ENCODE measurements around the gene GNG12.

The GNG12 gene

DNA sequence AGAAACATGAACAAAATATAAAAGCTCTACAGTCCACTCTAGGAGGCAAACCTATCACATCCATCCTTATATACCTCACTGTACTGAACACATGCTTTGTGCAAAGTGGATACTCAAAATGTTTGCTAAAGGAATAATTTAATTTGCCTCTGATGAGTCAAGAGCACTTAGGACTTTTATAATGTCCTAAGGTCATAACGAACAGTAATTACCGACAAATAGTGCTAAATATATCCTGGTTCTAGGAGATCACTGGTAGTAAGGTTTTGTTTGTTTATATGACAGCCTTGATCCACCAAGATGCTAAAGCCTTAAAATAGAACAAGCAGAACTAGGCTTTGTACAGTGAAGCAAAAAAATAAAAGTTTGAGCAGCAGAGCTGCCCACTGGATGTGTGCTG is 77.6 kb downstream of the GNG12 start:
- H3K36me3 ChIP-seq (ENCODE audit: insufficient read depth, low read length): peaks cover 13% of the 10 kb centered on the region; the same call in 1 of the 2 replicates
- peaks cover 65% of the 10 kb centered on the region for H3K4me1 ChIP-seq (ENCODE audit: control insufficient read depth, insufficient read depth, low read length, unreplicated experiment)
- H2AFZ ChIP-seq (ENCODE audit: low read length, unreplicated experiment): no peak overlapping the region
- no peaks in the 10 kb centered on the region for H3K27me3 ChIP-seq (ENCODE audit: insufficient read depth, low read length)
- peaks cover 88% of the 10 kb centered on the region for H3K79me2 ChIP-seq (ENCODE audit: control insufficient read depth, insufficient read depth, low read length, unreplicated experiment)
- no peak overlapping the region for H3K27ac ChIP-seq (ENCODE audit: low read depth, low read length)
- no peak overlapping the region for H3K4me3 ChIP-seq (ENCODE audit: low read depth, low read length)

DNA sequence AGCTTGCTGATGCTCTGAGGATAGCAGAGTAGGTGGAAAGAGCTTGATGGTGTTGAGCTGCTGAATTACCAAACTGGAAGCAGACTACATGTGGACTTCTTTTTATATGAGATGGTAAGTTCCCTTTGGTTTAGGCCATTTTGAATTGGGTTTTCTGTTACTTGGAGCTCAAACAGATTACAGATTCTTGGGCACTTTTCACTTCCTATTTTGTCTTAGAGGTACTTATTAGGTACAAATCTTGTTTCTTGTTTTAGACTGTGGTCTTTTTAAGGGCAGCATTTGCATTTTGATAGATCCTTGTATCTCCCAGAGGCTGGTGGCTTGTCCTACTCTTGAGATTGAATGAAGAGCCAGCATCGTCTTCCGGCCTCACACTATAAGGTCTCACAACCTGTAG is 78.1 kb downstream of the GNG12 start:
- peaks cover 13% of the 10 kb centered on the region; the same call in 1 of the 2 replicates for H3K36me3 ChIP-seq (ENCODE audit: insufficient read depth, low read length)
- H3K27ac ChIP-seq (ENCODE audit: low read depth, low read length): no peak overlapping the region
- H3K4me3 ChIP-seq (ENCODE audit: low read depth, low read length): no peak overlapping the region
- H3K4me1 ChIP-seq (ENCODE audit: control insufficient read depth, insufficient read depth, low read length, unreplicated experiment): peaks cover 66% of the 10 kb centered on the region
- H3K27me3 ChIP-seq (ENCODE audit: insufficient read depth, low read length): no peaks in the 10 kb centered on the region
- peaks cover 87% of the 10 kb centered on the region for H3K79me2 ChIP-seq (ENCODE audit: control insufficient read depth, insufficient read depth, low read length, unreplicated experiment)
- no peak overlapping the region for H2AFZ ChIP-seq (ENCODE audit: low read length, unreplicated experiment)

DNA sequence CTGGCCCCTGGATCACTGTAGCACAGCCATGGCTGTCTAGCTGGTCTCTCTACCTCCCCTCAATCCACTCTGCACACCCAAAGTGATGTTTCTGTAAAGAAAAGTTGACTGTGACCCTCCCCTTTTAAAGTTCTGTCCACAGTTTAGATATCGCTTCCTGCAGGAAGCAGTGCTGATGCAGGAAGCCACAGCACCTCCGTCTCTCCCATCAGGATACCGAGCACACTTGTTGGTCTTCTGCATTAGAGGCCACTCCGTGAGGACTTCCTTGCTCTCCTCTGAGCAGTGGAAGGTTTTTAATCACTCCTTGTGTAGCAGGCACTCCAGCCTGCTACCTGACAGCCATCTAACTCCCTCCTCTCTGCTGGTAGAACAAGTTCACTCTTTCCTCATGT is 78.7 kb downstream of the GNG12 start:
- Histone ChIP-seq H3K27me3 (ENCODE audit: insufficient read depth, low read length) (no peaks in the 10 kb centered on the region), H2AFZ (ENCODE audit: low read length, unreplicated experiment) (no peak overlapping the region), H3K4me3 (ENCODE audit: low read depth, low read length) (no peak overlapping the region), H3K79me2 (ENCODE audit: control insufficient read depth, insufficient read depth, low read length, unreplicated experiment) (peaks cover 83% of the 10 kb centered on the region), H3K27ac (ENCODE audit: low read depth, low read length) (no peak overlapping the region), H3K36me3 (ENCODE audit: insufficient read depth, low read length) (peaks cover 13% of the 10 kb centered on the region; the same call in 1 of the 2 replicates), H3K4me1 (ENCODE audit: control insufficient read depth, insufficient read depth, low read length, unreplicated experiment) (peaks cover 66% of the 10 kb centered on the region)

DNA sequence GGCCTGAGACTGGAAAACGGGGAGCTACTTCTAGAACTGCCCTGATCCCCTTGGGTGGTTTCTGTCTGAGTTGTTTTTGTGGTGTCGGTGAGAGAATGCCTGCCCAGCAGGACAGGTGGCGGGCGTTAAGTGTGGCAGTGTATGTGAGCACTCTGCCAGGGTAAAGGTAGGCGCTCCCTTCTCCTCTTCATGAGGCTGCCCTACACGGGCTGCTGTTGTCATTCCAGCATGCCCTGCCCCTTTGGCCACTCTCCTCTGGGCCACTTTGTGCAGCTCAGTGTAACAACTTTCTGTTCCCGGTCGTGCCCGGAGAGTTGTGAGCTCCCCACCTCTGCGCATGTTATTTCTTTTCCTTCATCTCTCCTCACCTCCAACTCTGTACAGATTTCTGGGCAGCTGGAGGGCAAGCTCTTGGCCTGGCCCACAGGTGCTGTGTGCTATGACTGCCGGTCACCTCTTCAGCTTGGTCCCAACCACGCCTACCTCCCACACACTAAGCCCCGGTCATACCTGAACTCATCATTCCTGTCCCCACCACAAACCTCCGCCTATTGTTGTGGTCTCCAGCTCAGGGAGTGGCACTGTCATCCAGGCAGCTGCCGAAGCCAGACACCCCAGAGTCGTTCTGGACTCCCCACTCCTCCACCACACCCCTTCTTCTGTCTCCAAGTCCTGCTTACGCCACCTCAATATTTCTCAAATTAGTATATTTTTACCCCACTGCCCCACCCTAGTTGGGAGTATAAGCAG is 79.3 kb downstream of the GNG12 start:
- Histone ChIP-seq H3K36me3 (ENCODE audit: insufficient read depth, low read length) (peaks cover 13% of the 10 kb centered on the region; the same call in 1 of the 2 replicates), H3K79me2 (ENCODE audit: control insufficient read depth, insufficient read depth, low read length, unreplicated experiment) (peaks cover 80% of the 10 kb centered on the region), H3K27ac (ENCODE audit: low read depth, low read length) (peak overlapping the region; percentile 97), H2AFZ (ENCODE audit: low read length, unreplicated experiment) (no peak overlapping the region), H3K4me3 (ENCODE audit: low read depth, low read length) (no peak overlapping the region), H3K4me1 (ENCODE audit: control insufficient read depth, insufficient read depth, low read length, unreplicated experiment) (peaks cover 66% of the 10 kb centered on the region), H3K27me3 (ENCODE audit: insufficient read depth, low read length) (no peaks in the 10 kb centered on the region)

DNA sequence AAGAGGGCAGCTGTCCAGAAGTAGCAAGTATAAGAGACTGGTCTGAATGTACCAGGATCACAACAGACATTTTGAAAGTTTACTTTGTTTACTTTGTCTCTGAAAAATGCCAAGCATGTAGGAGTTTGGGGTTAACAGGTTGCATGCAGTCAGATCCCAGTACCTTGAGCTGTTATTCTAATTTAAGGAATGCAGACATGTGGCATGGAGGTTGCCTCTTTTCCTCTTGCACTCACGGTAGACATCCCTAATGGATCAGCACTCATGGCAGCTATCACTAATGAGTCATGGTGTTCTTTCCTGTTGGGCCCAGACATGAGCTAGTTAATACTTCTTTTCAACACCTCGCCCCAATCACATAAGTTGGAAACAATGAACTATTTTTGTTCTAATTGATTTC is 81.0 kb downstream of the GNG12 start:
- peak overlapping the region; percentile 97 for H3K27ac ChIP-seq (ENCODE audit: low read depth, low read length)
- H3K27me3 ChIP-seq (ENCODE audit: insufficient read depth, low read length): no peaks in the 10 kb centered on the region

DNA sequence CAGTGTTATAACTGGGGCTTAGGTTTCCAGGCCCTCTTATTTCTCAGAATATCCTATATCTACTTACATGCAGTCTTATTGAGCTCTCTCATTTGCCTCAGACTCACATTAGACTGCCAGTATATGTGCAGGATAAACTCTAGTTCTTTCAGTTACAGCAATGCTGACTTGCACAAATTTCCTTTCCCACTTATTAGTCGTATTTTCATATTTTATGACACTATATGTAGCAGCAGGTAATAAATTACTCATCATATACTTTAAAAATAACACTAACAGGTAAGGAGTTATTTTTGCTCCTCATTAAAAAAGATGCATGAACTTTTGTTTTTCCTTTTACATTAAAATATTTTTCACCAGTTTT is 82.6 kb downstream of the GNG12 start:
- H3K36me3 ChIP-seq (ENCODE audit: insufficient read depth, low read length): peaks cover 10% of the 10 kb centered on the region; the same call in 1 of the 2 replicates
- peak overlapping the region; percentile 97 for H3K27ac ChIP-seq (ENCODE audit: low read depth, low read length)
- no peak overlapping the region for H2AFZ ChIP-seq (ENCODE audit: low read length, unreplicated experiment)
- H3K27me3 ChIP-seq (ENCODE audit: insufficient read depth, low read length): no peaks in the 10 kb centered on the region
- H3K79me2 ChIP-seq (ENCODE audit: control insufficient read depth, insufficient read depth, low read length, unreplicated experiment): peaks cover 70% of the 10 kb centered on the region
- H3K4me1 ChIP-seq (ENCODE audit: control insufficient read depth, insufficient read depth, low read length, unreplicated experiment): peaks cover 82% of the 10 kb centered on the region
- peak overlapping the region; percentile 29; the same call in 1 of the 2 replicates for H3K4me3 ChIP-seq (ENCODE audit: low read depth, low read length)

More for the DNA sequence above, 81.0 kb downstream of the GNG12 start:
- Histone ChIP-seq H3K79me2 (ENCODE audit: control insufficient read depth, insufficient read depth, low read length, unreplicated experiment) (peaks cover 72% of the 10 kb centered on the region), H3K4me1 (ENCODE audit: control insufficient read depth, insufficient read depth, low read length, unreplicated experiment) (peaks cover 72% of the 10 kb centered on the region), H2AFZ (ENCODE audit: low read length, unreplicated experiment) (no peak overlapping the region), H3K36me3 (ENCODE audit: insufficient read depth, low read length) (peaks cover 13% of the 10 kb centered on the region; the same call in 1 of the 2 replicates), H3K4me3 (ENCODE audit: low read depth, low read length) (no peak overlapping the region)

DNA sequence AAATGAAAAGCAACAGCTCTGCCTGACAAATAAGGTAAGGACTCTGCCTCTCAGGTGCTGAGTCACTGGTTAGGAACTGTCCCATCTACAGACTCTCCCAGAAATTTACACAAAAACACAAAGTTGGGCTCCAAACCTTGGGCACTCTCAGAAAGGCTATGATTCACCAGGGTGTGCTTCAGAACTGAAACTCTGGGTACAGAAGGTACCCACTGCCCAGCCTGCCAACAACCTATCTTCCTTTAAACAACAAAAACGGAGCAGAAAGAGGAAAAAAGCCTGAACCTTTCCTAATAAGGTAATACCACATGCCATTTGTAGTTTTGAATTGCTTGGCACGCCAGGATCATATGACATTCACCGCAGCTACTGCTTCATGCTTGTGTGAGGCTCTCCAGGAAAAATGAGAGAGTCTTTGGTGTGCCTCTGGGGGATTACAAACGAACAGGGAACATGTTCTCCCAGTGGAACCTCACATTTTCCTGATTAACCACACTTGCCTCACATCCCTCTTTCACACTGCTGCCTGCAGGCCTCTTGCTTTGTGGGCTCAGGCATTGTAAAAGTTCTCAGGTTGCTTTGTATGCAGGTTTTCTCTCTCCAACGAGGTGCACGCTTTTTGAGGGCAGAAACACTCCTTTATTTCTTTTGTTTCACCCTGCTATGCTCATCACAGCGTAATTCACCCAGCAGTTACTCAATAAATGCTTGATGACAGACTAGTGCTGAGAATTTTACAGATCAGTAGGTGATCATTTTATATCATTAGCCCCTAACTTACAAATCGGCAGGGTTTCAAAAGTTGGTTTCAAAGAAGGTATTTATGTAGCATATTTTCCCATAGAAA is 83.2 kb downstream of the GNG12 start:
- H3K79me2 ChIP-seq (ENCODE audit: control insufficient read depth, insufficient read depth, low read length, unreplicated experiment): peaks cover 69% of the 10 kb centered on the region
- peaks cover 79% of the 10 kb centered on the region for H3K4me1 ChIP-seq (ENCODE audit: control insufficient read depth, insufficient read depth, low read length, unreplicated experiment)
- peak overlapping the region; percentile 29 for H3K4me3 ChIP-seq (ENCODE audit: low read depth, low read length)
- H3K36me3 ChIP-seq (ENCODE audit: insufficient read depth, low read length): peaks cover 4% of the 10 kb centered on the region; the same call in 1 of the 2 replicates
- peak overlapping the region; percentile 97 for H3K27ac ChIP-seq (ENCODE audit: low read depth, low read length)
- H2AFZ ChIP-seq (ENCODE audit: low read length, unreplicated experiment): no peak overlapping the region
- no peaks in the 10 kb centered on the region for H3K27me3 ChIP-seq (ENCODE audit: insufficient read depth, low read length)

DNA sequence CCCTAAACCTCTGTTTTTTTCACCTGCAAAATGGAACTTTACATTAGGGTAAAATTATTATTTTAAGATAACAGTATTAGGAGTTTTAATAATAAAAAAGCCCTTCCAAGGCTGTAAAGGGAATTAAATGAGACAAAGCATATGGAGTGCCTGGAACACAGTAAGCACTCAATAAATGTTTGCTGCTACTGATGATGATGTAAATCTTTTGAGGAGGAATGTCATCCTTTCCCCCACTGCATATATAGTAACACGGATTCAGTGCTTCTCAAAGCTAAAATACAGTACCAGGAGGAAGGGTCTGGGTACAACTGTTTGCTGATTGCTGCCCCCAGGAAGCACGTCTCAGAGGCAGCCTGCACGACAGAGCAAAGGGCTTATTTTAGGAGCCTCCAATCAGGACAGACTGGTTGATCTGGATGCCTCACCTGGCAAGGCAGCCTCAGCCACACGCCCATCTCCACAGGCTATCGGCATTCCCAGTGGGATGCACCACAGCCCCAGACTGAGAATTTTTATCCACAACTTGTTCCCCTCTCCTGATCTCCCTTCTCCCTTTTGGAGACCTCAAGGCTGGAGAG is 83.9 kb downstream of the GNG12 start:
- no peak overlapping the region for H2AFZ ChIP-seq (ENCODE audit: low read length, unreplicated experiment)
- H3K27me3 ChIP-seq (ENCODE audit: insufficient read depth, low read length): no peaks in the 10 kb centered on the region
- H3K36me3 ChIP-seq (ENCODE audit: insufficient read depth, low read length): no peaks in the 10 kb centered on the region
- H3K4me1 ChIP-seq (ENCODE audit: control insufficient read depth, insufficient read depth, low read length, unreplicated experiment): peaks cover 79% of the 10 kb centered on the region
- peak overlapping the region; percentile 97 for H3K27ac ChIP-seq (ENCODE audit: low read depth, low read length)
- H3K4me3 ChIP-seq (ENCODE audit: low read depth, low read length): peak overlapping the region; percentile 64
- H3K79me2 ChIP-seq (ENCODE audit: control insufficient read depth, insufficient read depth, low read length, unreplicated experiment): peaks cover 69% of the 10 kb centered on the region

DNA sequence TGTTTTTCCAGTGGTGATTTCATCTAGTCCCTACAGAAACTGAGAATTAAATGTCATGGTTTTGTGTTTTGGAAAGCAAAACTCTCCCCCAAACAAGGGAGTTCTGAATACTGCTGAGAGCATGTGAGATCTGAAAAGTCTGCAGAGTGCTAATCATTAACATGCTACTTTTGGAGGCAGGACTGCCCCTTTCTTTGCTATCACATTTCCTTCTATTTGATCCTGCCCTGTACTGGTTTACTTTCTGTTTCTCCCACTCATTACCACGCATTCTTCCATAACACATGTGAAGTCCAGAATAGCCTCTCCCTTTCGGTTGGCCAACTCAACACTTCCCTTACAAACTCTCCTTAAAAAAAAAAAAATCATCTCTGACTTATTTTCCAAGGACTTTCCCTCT is 84.6 kb downstream of the GNG12 start:
- Histone ChIP-seq H3K36me3 (ENCODE audit: insufficient read depth, low read length) (no peaks in the 10 kb centered on the region), H2AFZ (ENCODE audit: low read length, unreplicated experiment) (no peak overlapping the region), H3K79me2 (ENCODE audit: control insufficient read depth, insufficient read depth, low read length, unreplicated experiment) (peaks cover 70% of the 10 kb centered on the region), H3K27ac (ENCODE audit: low read depth, low read length) (peak overlapping the region; percentile 97), H3K4me1 (ENCODE audit: control insufficient read depth, insufficient read depth, low read length, unreplicated experiment) (peaks cover 83% of the 10 kb centered on the region), H3K27me3 (ENCODE audit: insufficient read depth, low read length) (no peaks in the 10 kb centered on the region), H3K4me3 (ENCODE audit: low read depth, low read length) (peak overlapping the region; percentile 64)

DNA sequence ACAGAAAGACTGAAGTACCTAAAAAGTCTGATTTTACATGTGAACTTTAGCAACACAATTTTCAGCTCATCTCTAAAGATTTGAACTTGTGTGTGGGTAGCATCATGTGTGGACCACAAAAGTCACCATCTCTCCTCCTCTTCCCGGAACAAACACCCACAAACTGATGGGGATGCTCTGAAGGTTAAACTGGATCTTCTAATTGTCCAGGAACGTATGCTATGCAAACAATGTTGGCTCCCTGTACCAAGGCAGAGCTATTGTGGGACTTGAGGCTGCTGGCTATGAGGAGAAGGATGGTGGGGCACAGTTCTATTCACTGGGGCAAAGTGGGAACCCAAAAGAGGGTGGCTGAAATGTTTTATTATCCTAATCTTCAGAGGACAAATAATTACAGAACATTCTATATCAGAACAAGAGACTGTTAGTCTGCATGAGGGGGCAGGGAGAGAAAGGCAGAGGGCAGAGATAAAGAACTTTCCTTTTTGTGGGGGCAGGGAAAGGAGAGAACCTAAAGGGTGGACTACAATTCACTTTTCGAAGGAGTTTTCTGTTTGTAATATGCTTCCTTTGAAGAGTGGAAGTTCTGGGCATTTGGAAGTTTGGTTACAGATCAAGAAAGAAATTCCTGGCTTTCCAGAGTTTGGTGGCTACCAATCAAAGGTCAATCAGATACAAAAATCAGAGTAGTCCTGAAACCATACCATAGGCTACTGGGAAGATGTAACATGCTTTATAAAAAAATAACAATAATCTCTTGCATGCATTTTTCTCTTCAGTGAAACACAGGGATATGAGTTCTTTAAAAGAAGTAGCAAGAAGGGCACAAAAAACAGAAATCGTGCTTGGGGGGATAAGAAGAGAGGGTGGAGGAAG is 85.4 kb downstream of the GNG12 start:
- peaks cover 82% of the 10 kb centered on the region for H3K4me1 ChIP-seq (ENCODE audit: control insufficient read depth, insufficient read depth, low read length, unreplicated experiment)
- peak overlapping the region; percentile 97 for H3K27ac ChIP-seq (ENCODE audit: low read depth, low read length)
- H2AFZ ChIP-seq (ENCODE audit: low read length, unreplicated experiment): no peak overlapping the region
- peaks cover 71% of the 10 kb centered on the region for H3K79me2 ChIP-seq (ENCODE audit: control insufficient read depth, insufficient read depth, low read length, unreplicated experiment)
- no peaks in the 10 kb centered on the region for H3K27me3 ChIP-seq (ENCODE audit: insufficient read depth, low read length)
- peak overlapping the region; percentile 64 for H3K4me3 ChIP-seq (ENCODE audit: low read depth, low read length)
- no peaks in the 10 kb centered on the region for H3K36me3 ChIP-seq (ENCODE audit: insufficient read depth, low read length)

All from ACC112 (cell line).